ENCODE data around the gene OLFML2A.
"Not testable (repeated sequence)": the region's sequence is repeated elsewhere in the genome, so short reads cannot be mapped to it uniquely, and the experiment has no call there.

DNA sequence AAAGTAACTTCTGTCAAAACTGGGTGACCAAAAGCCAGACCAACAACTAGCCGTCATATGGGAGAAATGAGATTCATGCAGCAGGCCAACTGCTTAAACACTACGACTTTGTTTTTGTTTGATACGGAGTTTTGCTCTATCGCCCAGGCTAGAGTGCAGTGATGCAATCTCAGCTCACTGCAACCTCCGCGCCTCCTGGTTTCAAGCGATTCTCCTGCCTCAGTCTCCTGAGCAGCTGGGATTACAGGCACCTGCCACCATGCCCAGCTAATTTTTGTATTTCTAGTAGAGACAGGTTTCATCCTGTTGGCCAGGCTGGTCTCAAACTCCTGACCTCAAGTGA lies 42.2 kb upstream of the OLFML2A start:
- TF ChIP-seq FOXK2 (IDR thresholded peaks at IDR 0.05); FOXM1 (IDR thresholded peaks at IDR 0.05; ENCODE audit: borderline replicate concordance); SUZ12 (IDR thresholded peaks at IDR 0.05): not testable (repeated sequence)

Measured in HEK293T (cell line).